Neural cell (in vitro differentiated cells): ENCODE results near the gene CHP1.

ENCODE experiments used
- EZH2 ChIP-seq: fragments of 200-600, 300-800 bp; shearing (Covaris generic), sonication (generic); IDR thresholded peaks from 2 replicates; pipeline ENCODE4 v1.6.1; 2014; ENCODE audit warnings: antibody characterized with exemption, low read length, borderline replicate concordance, mild to moderate bottlenecking; ENCODE audit not compliant: insufficient read depth, poor library complexity, severe bottlenecking
- RAD21 ChIP-seq: fragments of 450-650 bp; conservative IDR thresholded peaks from 2 replicates; pipeline ENCODE4 v1.6.1; 2014; ENCODE audit warnings: antibody characterized with exemption, mild to moderate bottlenecking, moderate library complexity
- SMC3 ChIP-seq: fragments of 450-650 bp; conservative IDR thresholded peaks from 2 replicates; pipeline ENCODE4 v1.6.1; 2014; ENCODE audit warnings: antibody characterized with exemption, mild to moderate bottlenecking, moderate library complexity; ENCODE audit not compliant: poor library complexity
- TAF1 ChIP-seq: IDR thresholded peaks from 2 replicates; pipeline ENCODE4 v1.6.1; 2012; ENCODE audit warnings: low read depth

GRCh38 chr15:41219381-41219780 lies 11.7 kb upstream of the CHP1 start:
- TF ChIP-seq RAD21 (no peak), SMC3 (no peak), EZH2 (no peak), TAF1 (no peak)
